Smooth muscle cell of the brain vasculature (primary cell): ENCODE measurements around the gene TXNL1.
"Not testable (repeated sequence)": the region's sequence is repeated elsewhere in the genome, so short reads cannot be mapped to it uniquely, and the experiment has no call there.

Experiments
- DNase-seq: peaks from one replicate; pipeline ENCODE4 v3.0.0-alpha.2; 2012; ENCODE audit warnings: low read depth, low spot score

Gene TXNL1

GRCh38 chr18:56645415-56646016, 7.1 kb upstream of the TXNL1 start:
- DNase-seq, result no peak

GRCh38 chr18:56643381-56643780, 5.0 kb upstream of the TXNL1 start:
- DNase-seq, result no peak

GRCh38 chr18:56641714-56642337, 3.4 kb upstream of the TXNL1 start:
- DNase-seq, result peak; percentile 7

- no peak for DNase-seq
These were observed 1.2 kb upstream of the TXNL1 start for GRCh38 chr18:56639571-56639970.

- DNase-seq, result no peak
These were observed 651 bp upstream of the TXNL1 start for GRCh38 chr18:56639104-56639381.

GRCh38 chr18:56637711-56638231, 621 bp downstream of the TXNL1 start:
- DNase-seq, result no peak

GRCh38 chr18:56637176-56637575, 1.2 kb downstream of the TXNL1 start:
- no peak for DNase-seq

- DNase-seq, result no peak
These were observed 3.4 kb downstream of the TXNL1 start for GRCh38 chr18:56635007-56635406.

- DNase-seq, result no peak
These were observed 6.0 kb downstream of the TXNL1 start for GRCh38 chr18:56632070-56633022.

GRCh38 chr18:56627991-56628390, 10.4 kb downstream of the TXNL1 start:
- DNase-seq, result no peak

- no peak for DNase-seq
These were observed 22.5 kb downstream of the TXNL1 start for GRCh38 chr18:56615738-56616520.

- no peak for DNase-seq
These were observed 31.8 kb downstream of the TXNL1 start for GRCh38 chr18:56606618-56607017.

GRCh38 chr18:56598422-56598821, 40.0 kb downstream of the TXNL1 start:
- DNase-seq, result no peak

GRCh38 chr18:56593906-56594305, 44.5 kb downstream of the TXNL1 start:
- no peak for DNase-seq

- no peak for DNase-seq
These were observed 58.4 kb downstream of the TXNL1 start for GRCh38 chr18:56580026-56580425.

GRCh38 chr18:56579451-56579850, 58.9 kb downstream of the TXNL1 start:
- no peak for DNase-seq

GRCh38 chr18:56576826-56577573, 61.4 kb downstream of the TXNL1 start:
- DNase-seq, result peak; percentile 40

- peak; percentile 44 for DNase-seq
These were observed 62.4 kb downstream of the TXNL1 start for GRCh38 chr18:56575819-56576663.

GRCh38 chr18:56574861-56575260, 63.5 kb downstream of the TXNL1 start:
- DNase-seq, result no peak

GRCh38 chr18:56572267-56572666, 66.1 kb downstream of the TXNL1 start:
- DNase-seq, result not testable (repeated sequence)
